Uterus (tissue), 2 donors: ENCODE measurements around the gene VAMP2.

ENCODE experiments used
- POLR2A ChIP-seq, 2 donors: fragments of 450-650 bp; IDR thresholded peaks; one replicate each; pipeline ENCODE4 v1.6.1; 2016; ENCODE audit warnings: antibody characterized with exemption in 2 of 2, mild to moderate bottlenecking in 1 of 2, moderate library complexity in 1 of 2
- TF ChIP-seq, protein P1 (sequence below), 4 experiments: fragments of 200-600 bp in 2 of 4; fragments of 450-650 bp in 2 of 4; sonication (generic) in 2 of 4; IDR thresholded peaks; one replicate each; pipeline ENCODE4 v1.5.1; 2016 to 2019; ENCODE audit warnings: antibody characterized with exemption in 4 of 4, mild to moderate bottlenecking in 2 of 4, moderate library complexity in 1 of 4

DNA sequence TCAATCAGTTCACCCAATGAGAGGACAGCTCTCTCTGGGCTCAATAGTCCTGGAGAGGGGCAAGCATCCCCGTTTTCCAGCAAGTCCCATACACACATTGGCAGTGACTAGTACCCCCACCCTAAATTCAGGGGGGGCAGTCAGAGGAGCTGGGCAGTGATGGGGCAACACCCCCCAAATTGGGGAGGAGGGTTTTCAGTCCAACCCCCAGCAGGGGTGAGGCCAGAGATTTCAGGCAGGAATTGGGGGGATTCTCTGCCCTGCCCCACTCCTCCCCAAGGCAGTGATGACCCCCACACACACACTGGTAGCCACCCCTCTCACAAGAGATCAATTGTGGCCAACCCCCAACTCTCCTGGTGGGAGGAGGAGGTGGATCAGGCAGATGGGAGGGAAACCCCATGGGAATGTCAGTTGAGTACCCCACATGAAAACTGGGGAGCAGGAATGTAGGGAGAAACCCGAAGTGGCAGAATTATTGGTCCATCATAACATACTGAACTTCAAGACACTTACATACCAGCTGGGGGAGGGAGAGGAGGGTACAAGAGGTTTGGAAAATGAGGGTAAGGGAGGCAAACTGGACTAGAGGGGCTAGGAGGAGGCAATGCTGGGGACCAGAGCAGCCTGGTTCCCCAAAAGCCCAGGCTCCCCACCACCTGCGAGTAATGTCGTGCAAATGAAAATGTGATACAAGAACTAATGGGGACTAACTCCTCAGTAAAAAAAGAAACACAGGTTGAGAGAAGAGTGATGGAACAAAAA lies 3.1 kb downstream of the VAMP2 start:
- TF ChIP-seq, protein P1, sequence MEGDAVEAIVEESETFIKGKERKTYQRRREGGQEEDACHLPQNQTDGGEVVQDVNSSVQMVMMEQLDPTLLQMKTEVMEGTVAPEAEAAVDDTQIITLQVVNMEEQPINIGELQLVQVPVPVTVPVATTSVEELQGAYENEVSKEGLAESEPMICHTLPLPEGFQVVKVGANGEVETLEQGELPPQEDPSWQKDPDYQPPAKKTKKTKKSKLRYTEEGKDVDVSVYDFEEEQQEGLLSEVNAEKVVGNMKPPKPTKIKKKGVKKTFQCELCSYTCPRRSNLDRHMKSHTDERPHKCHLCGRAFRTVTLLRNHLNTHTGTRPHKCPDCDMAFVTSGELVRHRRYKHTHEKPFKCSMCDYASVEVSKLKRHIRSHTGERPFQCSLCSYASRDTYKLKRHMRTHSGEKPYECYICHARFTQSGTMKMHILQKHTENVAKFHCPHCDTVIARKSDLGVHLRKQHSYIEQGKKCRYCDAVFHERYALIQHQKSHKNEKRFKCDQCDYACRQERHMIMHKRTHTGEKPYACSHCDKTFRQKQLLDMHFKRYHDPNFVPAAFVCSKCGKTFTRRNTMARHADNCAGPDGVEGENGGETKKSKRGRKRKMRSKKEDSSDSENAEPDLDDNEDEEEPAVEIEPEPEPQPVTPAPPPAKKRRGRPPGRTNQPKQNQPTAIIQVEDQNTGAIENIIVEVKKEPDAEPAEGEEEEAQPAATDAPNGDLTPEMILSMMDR (IDR thresholded peaks at IDR 0.05) = no peak
- no peak for TF ChIP-seq POLR2A (IDR thresholded peaks at IDR 0.05)
